NCI-H748 (cell line): ENCODE data around the gene EXTL1.

ENCODE experiments used
- DNase-seq: peaks from one replicate; lab custom pipeline; 2025; ENCODE audit not compliant: unreplicated experiment; lab: John Stamatoyannopoulos, UW

The EXTL1 gene

DNA sequence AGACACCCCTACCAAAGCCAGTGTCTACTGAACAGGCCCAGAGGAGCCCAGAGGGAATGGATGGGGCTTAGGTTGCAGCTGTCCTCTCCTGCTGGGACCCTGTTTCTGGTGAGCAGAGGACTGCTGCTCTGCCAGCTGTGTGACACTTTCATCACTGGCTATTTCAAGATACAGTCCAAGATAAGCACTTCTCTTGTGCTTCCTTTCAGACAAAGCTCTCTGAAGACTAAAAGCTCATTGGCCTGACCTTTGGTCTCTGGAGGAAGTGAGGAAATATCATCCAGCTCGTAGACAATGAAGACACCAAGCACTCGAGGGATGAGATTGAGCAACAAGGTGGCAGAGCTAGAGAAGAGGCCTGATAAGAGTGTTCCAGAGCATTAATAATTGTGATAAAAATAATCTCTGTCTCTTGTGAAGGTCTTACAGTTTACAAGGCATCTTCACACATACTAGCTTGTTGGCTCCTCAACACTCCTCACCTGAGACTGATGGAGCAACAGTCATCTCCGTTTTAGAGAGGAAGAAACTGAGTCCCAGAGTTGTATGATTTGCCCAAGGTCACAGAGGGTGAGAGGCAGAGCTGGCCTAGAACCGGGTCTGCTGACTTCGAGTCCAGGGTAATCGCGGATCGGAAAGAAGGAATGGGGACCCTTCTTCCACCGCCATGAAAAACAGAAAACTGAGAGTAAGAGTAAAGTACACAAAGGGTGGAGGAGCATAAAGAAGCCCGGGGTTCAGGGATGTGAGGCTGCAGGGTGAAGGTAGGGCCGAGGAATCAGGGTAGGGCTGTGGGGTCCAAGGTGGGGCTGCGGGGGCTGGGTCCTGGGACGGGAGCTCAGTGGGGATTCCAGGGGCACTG lies 24.4 kb upstream of the EXTL1 start:
- DNase-seq, result peak; percentile 25

DNA sequence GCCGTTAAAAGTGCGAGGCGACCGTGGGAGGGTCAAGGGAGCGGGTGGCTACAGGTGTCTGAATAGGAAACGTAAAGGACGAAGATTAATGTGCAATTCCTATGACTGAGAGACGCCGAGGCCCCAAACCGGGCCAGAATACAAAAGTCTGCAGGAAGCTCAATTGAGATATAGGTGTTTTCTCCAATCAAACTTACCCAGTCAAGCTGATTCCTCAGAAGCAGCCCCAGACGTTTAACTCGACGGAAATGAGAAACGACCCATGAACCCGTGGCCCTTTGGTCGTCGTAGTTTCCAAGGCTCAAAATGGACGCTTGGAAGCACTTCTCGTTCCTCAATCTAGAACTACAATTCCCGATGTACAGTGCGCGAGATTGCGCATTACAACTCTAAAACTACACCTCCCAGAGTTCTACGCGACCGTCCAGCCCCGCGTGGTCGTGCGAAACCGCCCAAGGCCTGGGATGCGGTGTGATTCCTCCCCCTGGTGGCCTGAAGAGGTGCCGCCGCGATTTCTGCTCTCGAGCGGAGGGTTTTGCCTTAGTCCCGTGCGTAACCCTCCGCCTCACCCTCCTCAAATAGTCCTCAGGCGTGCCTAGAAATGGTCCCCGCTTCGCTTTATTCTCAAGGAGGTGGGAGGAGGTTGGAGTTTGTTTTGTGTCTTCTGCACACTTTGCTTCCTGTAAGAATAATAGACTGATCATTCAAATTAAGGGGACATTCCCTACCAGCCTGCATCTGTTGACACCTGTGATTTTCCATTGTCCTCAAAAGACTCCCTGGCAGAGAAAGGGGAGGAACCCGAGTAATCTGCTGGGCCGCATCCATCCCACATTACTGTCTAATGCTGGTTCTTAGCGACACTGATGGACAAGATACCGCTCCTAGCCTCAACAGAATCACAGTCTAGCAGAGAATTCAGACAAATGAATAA lies 23.5 kb upstream of the EXTL1 start, which contains the start of gene PAFAH2:
PAFAH2 (minus strand) TSS at position 236 of the 934 bp plus-strand sequence. CDS start 7,247 bp downstream, outside the sequence.
- DNase-seq, result peak; percentile 98

DNA sequence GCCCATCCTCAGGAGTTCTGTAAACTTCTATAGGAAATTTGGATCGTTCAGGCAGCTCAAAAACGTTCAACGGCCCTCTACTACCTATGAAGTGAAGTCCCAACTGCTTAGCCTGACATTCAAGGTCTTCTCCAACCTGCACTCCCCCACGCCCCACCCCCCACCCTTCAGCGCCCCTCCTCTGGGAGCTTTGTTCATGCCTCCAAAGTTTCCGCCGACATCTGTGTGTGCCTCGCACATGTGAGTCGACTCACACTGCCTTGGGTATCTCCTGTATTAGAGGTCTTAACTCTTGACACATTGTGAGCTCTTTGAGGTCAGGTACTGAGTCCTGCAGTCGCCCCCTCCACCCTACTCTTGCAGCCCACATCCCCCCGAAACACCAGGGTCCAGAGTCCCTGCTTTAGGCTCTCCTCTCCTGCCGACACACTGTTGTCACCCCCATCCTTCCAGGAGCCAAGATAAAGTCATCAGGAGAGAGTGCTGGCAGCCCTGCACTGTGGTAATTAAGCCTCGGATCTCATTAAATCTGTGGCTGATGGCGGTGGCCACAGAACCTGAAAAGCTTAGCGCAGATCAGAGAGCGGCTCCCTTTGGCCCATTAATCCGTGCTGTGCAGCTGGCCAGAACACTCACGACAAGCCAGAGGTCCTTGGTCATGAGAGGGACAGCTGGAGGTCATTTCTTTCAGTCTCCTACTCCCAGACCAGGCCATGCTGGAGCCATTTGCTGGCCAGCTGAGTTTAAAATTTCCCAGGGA lies 22.4 kb upstream of the EXTL1 start:
- no peak for DNase-seq

DNA sequence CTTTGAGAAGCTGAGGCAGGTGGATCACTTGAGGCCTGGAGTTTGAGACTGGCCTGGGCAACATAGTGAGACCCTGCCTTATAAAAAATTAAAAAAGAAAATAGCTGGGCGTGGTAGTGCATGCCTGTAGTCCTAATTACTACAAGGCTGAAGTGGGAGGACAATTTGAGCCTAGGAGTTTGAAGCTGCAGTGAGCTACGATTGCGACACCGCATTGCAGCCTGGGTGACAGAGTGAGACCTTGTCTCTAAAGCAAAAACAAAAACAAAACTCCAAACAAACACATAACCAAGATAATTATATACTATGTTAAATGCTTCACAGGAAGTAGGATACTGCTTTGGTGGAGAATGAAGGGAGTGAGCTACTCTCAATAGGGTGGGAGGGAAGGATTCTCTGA lies 18.3 kb upstream of the EXTL1 start:
- no peak for DNase-seq

DNA sequence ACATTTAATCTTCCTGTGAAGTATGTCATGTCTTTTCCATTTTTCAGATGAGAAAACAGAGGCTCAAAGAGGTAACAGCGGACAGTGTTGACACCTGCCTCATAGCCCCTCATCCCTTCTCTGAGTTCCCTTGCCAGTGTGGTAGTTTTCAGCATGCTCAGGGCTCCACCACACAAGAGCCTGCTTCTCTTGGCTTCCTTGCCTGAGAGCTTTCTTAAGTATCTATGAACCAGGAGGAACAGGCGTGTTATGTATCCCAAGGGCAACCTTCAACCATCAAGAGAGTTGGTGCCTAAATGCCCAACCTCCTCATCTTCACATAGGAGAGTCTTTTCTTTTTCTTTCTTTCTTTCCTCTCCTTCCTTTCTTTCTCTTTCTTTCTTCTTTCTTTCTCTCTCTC lies 17.8 kb upstream of the EXTL1 start:
- no peak for DNase-seq

DNA sequence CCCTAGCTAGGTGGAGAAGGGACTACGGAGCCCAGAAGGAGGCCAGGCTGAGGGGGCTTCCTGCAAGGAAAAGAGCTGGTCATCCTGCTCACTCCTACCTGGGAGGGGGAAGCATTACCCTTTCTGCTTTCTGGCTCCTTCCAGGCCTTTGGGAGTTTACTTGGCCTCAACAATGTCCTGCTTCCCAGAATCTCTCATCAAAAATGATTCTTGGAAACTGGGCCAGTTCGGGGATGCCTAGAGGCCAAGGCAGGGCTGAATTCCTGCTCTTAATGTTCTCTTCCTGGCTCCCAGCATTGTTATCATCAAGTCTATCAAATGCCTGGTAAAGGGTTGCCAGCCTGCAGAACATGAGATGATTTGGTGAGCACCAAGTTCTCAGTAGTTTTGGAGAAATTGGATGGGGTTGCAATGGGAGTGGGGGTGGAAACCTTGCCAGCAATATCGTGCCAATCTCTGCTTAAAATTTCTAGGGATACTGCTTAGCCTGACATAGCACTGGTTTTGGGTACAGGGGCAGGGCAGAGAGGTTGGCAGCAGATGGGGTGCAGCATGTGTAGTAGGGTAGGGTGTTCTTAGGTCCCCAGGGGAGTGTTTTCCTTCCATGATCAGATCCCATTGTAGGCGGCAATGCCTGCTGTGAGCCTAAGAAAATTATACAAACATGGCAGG lies 16.0 kb upstream of the EXTL1 start:
- DNase-seq, result no peak

DNA sequence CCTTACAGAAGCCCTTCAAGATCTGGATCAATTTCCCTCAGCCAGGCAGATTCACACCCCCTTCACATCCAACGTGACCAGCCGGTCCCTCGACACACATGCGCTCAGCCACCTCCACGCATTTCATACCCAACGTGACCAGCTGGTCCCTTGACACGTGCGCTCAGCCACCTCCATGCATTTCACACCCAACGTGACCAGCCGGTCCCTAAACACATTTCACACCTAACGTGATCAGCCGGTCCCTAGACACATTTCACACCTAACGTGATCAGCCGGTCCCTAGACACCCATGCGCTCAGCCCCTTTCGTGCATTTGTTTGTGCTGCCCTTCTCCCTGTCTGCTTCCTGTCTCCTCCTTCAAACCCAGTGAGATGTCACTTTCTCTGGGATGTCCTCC lies 14.9 kb upstream of the EXTL1 start:
- no peak for DNase-seq

DNA sequence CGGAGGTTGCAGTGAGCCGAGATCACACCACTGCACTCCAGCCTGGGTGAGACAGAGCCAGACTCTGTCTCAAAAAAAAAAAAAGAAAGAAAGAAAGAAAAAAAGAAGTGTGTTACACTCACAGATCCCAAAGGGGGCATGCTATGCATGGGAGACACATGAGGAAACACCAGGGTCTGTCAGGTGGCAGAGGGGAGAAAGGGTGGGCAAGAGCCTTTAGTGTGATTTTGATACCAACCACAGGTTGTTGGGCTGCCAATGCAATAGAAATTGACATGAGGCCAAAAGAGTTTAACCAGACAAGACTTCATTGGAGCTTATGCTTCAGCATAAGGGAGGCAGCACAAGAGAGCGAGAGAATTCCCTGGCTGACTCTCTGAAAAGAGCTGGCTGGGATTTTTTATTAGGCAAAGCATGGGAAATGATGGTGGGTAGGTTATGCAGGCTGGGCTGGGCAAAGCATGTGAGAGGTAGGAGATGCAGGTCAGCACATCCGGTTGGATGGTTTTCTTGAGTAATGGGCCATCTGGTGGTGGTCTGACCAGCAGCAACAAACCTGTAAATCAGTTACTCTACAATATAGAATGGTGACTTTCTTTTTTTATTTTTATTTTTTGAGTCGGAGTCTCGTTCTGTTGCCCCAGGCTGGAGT lies 11.7 kb upstream of the EXTL1 start:
- DNase-seq, result peak; percentile 38

DNA sequence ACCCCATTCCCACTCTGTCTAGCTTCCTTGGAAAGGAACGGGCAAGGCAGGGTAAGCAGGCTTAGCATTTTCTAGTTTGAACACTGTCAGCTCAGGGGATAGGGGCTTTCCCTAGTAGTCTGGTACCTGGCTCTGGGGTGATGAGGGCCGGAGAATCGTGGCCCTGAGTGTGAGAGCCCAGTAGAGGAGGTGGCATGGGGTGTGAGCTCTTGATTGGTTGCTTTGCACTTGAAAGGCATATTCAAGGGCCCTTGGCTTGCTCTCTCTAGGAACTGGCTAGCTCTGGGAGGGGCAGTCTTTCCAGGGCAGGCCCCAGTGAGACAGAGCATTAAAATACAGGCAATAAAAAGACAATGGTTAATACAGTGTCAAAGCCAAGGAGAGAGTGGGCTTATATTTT lies 10.8 kb upstream of the EXTL1 start:
- DNase-seq, result no peak

DNA sequence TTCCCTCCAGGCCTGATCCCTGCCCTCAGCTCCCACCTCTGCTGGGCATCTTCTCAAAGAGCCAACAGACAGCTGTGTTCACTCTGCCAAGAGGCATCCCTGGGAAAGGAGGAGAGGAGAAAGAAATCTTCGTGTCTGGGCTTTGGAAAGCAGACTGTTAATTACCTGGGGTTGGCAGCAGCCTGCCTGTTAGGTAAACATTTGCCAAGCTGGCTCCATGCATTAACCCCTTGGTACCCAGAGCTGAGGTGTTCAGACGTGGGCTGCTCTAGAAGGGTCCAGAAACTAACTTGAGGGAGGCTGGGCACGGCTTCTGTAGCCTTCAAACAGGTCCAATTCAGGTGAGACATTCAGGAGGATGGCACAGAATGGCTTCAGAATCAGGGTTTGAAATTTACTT lies 8.7 kb upstream of the EXTL1 start:
- DNase-seq, result no peak

DNA sequence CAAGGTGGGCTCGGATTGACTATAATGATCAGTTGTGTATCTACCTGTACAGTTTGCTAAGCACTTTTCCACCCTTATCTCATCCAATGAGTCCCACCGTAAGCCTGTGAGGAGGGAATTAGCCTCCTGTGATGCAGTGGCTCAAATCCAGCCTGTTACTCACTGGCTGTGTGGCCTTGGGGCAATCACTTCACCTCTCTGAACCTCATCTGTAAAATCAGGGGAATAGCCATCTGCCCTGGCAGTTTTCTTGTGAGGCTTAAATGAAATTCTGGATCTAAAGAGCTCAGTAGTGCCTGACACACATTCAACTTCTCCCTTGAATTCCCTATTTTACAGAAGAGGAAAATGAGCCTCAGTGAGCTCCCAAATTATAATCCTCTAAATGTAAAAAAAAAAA lies 7.4 kb upstream of the EXTL1 start:
- no peak for DNase-seq

DNA sequence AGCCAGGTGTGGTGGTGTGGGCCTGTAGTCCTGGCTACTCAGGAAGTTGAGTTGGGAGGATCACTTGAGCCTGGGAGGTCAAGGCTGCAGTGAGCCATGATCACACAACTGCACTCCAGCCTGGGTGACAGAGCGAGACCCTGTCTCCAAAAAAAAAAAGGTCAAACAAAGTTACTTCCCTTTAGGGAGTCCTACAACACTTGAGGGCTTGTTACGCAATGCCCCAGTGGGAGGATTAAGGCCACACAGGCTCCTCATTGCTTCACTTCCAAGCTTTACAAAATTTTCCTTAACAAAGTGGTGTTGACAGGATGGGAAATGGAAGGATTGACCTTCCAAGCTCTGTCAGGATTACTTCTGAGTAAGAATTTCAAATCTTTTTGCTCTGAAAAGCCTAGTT lies 6.2 kb upstream of the EXTL1 start:
- no peak for DNase-seq

DNA sequence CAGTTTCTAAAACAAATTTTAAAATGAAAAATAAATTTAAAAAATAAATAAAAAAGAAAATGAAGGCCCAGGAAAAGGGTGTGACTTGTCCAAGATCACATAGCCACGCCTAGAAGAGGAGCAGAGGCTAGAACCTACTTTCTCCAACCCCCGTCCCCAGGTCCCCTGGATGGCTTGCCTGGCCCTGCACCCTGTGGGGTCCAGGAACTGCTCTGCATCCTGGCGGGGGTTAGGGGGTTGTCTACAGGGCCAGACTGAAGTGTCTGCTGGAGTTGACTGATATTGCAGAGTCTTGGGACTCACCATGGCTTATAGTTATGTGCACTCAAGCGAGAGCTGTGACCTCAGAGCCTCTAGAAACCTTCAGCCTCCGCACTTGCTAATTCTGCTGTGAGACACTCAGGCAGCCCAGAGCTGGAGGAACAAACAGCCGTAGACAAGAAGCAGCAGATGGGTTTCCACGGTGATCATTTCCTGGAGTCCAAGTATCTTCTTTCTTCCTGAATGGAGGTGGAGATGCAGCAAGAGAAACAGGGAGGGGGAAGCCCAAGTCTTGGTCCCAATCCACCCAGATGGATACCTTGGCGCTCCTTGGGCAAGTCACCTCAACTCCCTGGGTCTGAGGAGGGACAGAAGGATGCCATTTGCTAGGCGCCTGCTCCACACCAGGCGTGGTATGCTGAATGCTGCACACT lies 5.2 kb upstream of the EXTL1 start:
- no peak for DNase-seq

DNA sequence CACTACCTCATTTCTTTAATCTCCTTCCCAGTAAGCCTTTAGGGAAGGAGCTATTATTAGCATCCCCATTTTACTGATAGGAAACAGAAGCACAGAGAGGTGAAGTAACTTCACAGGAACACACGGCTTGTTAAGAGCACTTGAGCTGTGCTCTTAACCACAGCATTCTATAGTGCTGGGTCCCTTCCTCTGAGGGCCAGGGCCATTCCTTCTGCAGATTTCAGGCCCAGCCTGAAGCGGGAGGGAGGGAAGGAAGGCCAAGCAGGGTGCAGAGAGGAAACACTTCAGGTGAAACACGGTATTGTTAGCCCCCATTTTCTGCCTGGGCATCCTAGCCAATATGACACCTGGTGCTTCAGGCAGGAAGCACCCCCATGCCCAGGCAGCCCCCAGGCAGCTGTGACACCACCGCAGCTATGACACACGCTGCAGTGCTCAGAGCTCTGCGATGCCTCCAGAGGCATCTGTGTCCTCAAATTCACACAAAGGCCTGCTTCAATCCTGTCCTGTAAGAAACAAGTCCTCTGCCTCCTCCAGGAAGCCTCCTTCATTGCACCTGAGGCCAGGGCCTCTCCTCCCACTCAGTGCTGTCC lies 4.5 kb upstream of the EXTL1 start:
- DNase-seq, result no peak

DNA sequence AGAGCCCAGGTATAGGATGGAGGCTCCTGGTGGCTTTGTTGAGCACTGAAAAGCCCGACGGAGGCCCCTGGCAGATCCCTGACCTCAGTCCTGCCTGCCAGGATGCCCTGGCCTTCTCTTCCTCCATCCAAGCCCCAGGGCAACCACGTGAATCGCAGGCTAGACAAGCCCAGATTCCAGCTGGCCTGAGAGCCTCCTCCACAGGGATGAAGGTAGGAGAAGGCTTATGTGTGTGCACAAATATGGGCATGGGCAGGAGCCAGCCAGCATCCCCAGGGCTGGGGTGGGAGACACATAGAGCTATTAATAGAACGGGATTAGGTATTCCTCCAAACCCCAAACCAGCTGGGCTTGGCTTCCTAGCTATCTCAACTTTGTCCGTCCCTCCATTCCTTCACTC lies 4.0 kb upstream of the EXTL1 start:
- DNase-seq, result no peak

DNA sequence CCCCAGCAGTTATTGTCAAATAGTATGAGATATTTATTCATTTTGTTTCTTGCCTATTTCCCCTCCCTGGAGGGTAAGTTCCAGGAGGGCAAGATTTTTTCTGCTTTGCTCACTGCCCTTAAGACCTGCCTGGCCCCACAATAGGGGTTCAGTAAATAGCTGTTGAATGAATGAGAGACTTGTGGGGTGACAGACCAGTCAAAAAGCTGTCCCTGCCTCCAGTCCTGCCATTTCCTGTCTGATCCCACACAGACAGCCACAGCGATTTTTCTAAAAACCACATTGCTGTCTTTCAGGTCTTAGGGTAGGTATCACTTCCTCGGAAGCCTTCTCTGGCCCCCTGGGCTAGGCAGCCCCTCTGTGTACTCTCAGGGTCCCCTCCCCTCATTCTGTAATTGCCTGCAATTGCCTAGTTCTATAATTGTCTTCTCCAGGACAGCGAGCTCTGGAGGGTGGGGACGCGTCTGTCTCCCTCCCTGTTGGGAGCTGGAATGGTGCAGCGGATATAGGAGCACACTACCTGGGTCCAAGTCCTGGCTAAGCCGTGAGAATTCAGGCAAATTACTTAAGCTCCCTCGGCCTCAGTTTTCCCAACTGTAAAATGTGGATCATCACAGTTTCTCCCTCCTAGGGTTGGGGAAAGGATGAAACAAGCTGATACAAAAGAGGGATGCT lies 1.8 kb upstream of the EXTL1 start:
- DNase-seq, result no peak

DNA sequence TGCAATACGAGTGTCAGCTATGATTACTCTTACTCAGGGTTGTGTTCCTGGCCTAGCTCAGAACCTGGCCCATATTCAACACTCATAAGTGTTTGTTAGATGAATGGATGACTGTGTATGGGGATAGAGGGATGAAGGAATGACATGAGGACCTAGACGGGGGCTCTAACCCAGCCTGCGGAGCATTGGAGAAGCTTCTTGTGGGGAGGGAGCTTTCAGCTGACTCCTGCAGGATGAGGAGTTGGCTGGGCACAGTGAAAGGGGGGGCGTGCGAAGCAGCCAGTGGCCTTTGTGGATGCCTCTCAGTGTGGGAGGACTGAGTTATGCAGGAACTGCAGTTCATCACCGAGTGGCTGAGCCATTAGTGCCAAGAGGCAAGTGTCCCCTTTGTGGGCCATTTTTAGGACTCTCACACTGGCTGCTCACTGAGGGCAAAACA lies 1.2 kb upstream of the EXTL1 start:
- DNase-seq, result no peak

DNA sequence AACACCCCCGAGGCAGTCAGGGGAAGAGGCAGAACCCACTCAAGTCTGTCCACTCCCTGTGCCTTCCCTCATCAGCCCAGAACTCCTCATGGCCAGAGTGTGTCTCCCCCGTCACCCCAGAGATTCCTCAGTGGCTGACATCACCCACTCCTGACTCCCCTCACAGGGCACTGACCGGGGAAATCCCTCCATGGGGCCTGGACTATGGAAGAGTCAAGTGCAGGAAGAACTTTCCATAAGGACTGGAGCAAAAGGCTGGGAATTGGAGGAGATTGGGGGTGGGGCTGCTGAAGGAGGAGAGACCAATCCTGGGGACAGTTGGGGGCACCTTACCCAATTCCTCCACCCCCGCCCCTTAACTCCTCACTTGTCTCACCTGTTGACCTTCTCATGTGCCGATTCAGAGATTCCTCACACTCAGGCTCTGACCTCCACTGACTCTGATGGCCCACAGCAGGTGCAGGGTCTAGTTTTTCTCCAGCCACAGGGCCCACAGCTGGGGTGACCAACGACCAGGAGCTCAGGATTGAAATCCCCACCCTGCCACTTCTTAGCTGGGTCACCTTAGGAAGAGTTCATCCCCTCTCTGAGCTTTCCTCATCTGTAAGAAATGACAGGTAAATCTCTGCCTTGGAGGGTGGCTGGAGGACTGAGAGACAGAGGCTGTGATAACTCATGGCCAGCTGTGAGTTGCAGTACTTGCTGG lies 481 bp upstream of the EXTL1 start:
- DNase-seq, result no peak
